T-helper 22 cell (primary cell): ENCODE results near the gene RCC2.
A peak's percentile ranks its signal among the peaks of the same experiment; 100 is the strongest.

Experiments
- DNase-seq: peaks from one replicate; pipeline ENCODE4 v3.0.0-alpha.2; 2020; ENCODE audit warnings: low read depth

RCC2 gene

GRCh38 chr1:17441993-17442357 is 2.5 kb upstream of the RCC2 start:
- no peak for DNase-seq

- DNase-seq: no peak
Observed at GRCh38 chr1:17441265-17441992, 2.0 kb upstream of the RCC2 start.

DNA sequence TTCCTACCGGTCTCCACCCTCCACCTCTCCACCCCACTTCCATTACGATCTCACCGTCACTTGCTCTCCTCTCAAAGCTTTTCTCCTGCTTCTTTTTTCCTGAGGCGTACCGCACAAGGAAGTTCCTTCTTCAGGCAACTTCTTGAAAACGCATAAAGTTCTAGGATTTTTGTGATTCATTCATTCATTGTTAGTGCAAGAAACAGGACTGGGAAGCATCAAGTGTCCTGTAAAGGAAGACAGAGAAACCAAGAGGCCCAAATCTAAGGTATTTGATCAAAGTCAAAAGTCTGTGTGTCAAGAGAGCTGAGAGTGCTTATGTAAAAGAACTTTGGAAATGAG is 1.3 kb upstream of the RCC2 start:
- no peak for DNase-seq

- no peak for DNase-seq
Observed at GRCh38 chr1:17440074-17440826, 773 bp upstream of the RCC2 start.

DNA sequence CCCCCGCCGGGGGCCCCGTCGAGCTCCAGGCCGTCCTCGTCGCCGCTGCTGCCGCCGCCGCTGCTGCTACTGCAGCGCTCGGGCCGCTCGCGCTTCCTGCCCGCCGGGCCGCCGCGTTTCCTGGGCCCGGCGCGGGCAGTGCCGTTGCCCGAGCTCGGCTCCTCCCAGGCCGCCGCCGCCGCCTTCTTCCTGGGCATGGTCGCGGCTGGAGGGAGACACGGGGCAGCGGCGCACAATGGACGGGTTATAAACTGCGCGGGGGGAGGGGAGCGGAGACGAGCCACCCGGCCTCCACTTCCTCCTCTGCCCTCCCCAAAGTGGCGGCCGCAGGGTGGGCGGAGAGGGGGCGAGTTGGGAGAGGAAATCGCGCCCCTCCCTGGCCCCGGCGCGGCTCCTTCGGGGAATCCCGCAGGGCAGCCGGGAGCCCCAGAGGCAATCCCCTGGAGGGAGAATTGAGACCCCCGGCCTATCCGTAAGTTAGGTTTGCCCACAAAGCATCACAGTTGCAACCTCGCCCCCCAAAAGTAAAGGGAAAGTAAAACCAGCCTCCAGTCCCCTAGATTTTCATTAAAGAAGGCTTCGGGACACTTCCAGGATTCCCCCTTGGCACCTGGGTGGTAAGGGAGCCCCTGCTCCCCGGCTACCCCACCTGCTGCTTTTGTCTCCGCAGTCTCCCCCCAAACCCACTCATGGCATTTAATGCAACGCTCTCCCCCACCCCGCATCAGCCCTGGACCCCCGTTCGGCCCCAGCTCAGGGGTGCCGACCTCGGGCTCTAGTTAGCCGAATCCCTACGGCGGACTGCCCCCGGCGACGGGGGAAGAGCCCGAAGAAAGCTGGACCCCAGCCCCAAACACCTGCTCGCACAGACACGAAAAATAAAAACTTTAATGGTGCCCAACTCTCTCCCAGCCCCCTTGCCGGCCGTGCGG is 893 bp downstream of the RCC2 start:
- DNase-seq: peak; percentile 54

- peak; percentile 26 for DNase-seq
Observed at GRCh38 chr1:17437580-17438317, 1.7 kb downstream of the RCC2 start.

- DNase-seq: no peak
Observed at GRCh38 chr1:17437260-17437579, 2.3 kb downstream of the RCC2 start.

DNA sequence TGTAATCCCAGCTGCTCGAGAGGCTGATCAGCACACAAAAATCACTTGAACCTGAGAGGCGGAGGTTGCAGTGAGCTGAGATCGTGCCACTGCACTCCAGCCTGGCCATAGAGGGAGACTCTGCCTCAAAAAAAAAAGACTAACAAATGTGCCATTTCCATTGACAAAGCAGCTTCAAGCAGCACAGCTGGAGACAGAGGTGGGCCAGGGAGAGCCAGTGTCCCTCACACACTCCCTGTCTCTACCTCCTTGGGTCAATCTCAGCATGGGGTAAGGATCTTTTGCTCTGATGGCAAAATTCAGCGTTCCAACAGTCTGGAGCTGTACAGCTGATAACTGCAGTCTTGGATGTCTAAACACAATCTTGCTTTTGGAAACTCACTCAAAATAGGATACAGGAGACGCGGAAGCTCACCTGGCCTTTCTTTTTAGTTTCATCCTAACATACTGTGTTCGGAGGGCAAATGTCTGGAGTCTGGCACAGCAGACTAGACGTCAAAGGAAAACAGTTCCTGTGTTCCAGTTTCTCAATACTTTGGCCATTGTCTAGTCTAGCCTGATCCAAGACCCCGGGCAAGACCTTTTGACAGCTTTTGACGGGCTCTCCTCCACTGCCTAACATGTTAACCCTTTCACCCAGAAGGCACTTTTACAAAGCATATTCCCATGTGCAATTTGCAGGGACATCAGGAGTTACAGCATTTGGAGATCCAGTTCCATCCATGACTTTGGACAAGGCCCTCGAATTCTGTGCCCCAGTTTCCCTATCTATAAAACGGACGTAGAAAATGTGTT is 2.9 kb downstream of the RCC2 start:
- DNase-seq: no peak

GRCh38 chr1:17434601-17435000 is 4.9 kb downstream of the RCC2 start:
- no peak for DNase-seq

GRCh38 chr1:17434016-17434415 is 5.5 kb downstream of the RCC2 start:
- no peak for DNase-seq

DNA sequence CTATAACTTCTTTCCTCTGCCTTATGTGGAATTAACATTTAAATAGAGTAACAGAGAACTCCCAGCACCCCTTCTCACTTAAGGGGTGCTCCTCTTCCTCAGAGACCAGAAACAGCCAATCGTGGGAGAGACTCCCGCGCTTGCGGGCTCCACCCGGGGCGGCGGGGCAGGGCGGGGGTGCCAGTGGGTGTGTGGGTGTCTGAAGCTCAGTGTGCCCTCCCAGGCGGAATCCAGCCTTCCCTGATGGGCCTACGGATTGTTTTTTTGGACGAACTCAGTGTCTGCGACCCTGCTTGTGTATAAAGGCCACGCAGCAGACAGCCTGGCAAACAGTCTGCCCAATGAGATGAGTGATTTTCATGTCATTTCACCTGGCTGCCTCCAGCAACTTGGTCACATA is 6.2 kb downstream of the RCC2 start:
- no peak for DNase-seq

DNA sequence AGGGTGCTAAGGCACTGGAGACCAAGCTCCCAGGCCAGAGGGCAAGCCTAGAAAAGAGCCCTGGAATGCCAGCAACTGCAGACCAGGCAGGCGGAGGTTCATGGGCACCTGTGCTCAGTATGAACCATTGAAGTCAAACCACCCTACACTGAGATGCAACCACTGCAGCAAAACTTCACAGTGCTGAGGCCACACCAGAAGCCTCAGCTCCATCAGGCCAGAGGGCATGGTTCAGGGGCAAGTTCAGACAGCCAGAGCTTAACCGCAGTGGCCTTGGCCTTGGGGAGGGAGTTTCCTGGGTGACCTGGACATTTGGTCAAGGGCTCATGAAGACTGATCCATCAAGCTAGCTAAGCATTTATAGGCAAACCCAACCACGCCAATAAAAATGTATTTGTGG is 7.1 kb downstream of the RCC2 start:
- no peak for DNase-seq

- DNase-seq: no peak
Observed at GRCh38 chr1:17429183-17429582, 10.3 kb downstream of the RCC2 start.

DNA sequence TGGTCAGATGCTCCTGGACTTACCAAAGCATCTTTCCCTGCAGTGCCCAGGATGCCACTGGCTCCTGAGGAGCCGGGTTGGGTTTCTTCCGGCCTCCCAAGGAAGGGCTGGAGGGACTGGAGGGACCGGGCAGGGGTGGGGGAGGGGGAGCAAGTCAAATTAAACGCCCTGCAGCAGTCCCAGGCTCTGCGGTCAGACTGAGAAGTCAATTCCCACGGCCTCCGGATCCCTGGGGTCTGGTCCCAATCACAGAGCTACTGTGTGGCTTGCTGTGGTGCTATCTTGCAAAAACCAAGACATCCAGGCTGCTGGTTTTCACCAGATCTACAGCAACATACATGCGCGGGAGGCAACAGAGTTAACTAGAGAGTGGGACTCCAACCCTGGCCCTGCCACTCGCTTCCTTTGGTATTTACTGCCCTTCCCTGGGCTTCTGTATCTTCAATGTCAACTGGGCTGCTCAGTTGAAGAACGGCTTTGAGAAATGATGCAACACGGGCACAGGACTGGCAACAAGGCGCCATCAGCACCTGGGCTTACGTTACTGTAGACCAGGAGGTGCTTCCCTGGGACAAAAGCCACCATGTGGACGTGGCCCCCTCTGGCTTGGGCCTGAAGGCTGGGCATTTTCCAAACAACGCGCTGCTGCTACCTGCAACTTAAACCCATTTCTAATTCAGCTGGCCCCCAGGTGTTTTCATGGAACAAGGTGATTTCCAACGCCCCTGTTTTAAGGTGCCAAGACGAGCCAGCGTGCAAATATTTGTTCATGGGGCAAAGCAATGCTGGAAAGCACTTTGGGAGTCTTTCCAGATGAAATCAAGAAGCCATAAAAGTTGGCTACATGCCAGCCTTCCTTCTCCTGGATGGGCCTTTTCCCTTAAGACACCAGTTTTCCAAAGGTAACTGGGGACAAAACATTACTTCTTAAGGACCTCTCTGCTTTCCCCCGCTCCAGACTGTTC is 11.5 kb downstream of the RCC2 start:
- no peak for DNase-seq

DNA sequence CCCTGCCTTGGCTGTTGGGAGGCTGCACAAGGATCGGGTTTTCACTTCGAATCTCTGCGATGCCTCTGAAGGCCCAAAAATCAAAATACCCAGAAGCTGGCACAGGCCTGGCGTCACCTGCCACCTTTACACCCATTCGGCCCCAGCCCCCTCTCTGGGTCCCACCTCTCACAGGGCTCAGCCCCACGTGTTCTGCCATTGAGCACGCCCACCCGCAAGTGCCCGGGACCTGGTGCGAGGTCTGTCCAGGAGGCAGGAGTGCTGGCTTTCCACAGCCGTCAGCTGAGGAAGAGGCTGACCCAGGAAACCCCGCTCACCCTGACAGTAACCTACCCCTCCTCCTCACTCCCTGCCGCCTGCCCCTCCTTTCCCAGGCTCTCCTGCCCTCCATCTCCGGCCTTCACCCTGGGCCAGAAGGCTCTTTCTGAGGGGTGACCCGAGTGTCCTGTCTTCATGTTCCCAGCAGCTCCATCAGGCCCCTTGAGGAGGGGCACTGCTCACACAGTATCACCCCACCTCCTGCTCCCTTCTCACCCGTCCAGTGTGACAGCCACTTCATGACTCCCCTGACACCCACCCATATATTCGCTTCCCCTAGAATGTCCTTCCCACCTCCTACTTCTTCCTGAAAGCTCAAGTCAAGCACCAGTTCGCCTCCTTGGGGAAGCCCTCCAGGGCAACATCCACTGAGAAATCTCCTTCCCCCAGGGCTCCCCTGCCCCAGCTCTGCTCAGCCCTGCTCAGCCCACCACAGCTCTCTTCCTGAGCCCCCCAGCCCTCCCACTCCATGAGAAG is 13.5 kb downstream of the RCC2 start:
- DNase-seq: no peak

DNA sequence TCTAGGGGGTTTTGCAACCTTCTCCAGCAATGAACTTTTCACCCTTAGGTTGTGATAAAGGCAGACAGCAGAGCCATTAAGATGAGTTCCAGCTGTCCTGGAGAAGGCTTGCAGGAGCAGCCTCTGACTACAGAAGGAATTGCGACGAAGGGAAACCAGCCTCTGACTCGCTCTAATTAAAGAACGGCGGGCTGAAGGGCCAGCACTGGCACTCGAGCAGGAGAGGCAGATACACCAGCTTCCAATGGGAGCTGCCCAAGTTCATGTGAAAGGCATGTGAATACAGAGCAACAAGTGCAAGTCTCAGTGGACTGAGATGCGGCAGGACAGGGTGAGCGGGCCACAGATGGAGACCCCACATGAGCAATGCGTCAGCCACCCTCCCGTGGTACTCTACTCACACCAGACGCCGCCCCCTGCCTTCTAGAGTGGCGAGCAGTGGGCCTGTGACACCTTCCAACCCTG is 15.7 kb downstream of the RCC2 start:
- DNase-seq: no peak

- DNase-seq: no peak
Observed at GRCh38 chr1:17422461-17422860, 17.0 kb downstream of the RCC2 start.

DNA sequence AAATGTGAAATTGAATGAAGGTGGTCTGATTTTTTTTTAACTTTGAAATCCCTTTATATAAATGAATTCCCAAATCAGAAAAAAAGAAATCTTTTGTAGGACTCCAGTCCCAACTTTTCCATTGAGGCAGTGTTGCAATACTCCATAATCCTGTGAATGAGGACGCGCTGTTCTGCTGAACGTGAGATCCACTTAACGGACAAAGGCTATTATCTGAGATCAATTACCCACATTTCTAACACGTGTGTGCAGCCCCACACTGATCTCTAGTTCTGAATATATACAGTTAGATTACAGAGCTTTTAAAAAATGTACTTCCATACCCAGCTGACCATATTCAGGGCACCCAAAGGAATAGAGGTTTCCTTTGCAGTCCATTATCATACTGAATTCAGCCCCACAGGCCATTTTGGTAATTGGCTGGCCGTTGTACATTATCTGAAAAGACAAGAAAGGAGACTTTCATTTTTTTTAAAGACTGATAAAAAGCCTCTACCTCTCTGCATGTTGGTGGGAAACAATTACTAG is 19.0 kb downstream of the RCC2 start:
- DNase-seq: no peak
